Measurements from ENCODE around the gene PPP1CA.

The PPP1CA gene

GRCh38 chr11:67369275-67369674 lies 32.4 kb downstream of the PPP1CA start:
- DNase-seq (ENCODE audit: low read depth) = no peak

GRCh38 chr11:67368621-67369020 lies 33.0 kb downstream of the PPP1CA start:
- no peak for DNase-seq (ENCODE audit: low read depth)

- DNase-seq (ENCODE audit: low read depth) = no peak
These were observed 33.9 kb downstream of the PPP1CA start for GRCh38 chr11:67367761-67368227.

- DNase-seq (ENCODE audit: low read depth) = no peak
These were observed 34.5 kb downstream of the PPP1CA start for GRCh38 chr11:67366961-67367760.

- no peak for DNase-seq (ENCODE audit: low read depth)
These were observed 35.1 kb downstream of the PPP1CA start for GRCh38 chr11:67366546-67366945.

GRCh38 chr11:67365736-67366444 lies 35.8 kb downstream of the PPP1CA start:
- no peak for DNase-seq (ENCODE audit: low read depth)

- no peak for DNase-seq (ENCODE audit: low read depth)
These were observed 36.6 kb downstream of the PPP1CA start for GRCh38 chr11:67364783-67365722.

- DNase-seq (ENCODE audit: low read depth) = no peak
These were observed 37.5 kb downstream of the PPP1CA start for GRCh38 chr11:67364169-67364568.

- peak; percentile 66 for DNase-seq (ENCODE audit: low read depth)
These were observed 43.6 kb downstream of the PPP1CA start for GRCh38 chr11:67357831-67358670.

- peak; percentile 75 for DNase-seq (ENCODE audit: low read depth)
These were observed 44.6 kb downstream of the PPP1CA start for GRCh38 chr11:67356864-67357561.

GRCh38 chr11:67356387-67356863 lies 45.2 kb downstream of the PPP1CA start:
- no peak for DNase-seq (ENCODE audit: low read depth)

GRCh38 chr11:67355794-67356386 lies 45.8 kb downstream of the PPP1CA start:
- no peak for DNase-seq (ENCODE audit: low read depth)

- DNase-seq (ENCODE audit: low read depth) = no peak
These were observed 46.5 kb downstream of the PPP1CA start for GRCh38 chr11:67355023-67355793.

GRCh38 chr11:67354075-67355022 lies 47.3 kb downstream of the PPP1CA start:
- DNase-seq (ENCODE audit: low read depth) = peak; percentile 91

- peak; percentile 97 for DNase-seq (ENCODE audit: low read depth)
These were observed 48.2 kb downstream of the PPP1CA start, which contains the start of gene POLD4 for GRCh38 chr11:67353317-67354074. TSS of gene POLD4 (minus strand) at chr11:67353546. CDS start at chr11:67353399, 147 bp downstream.

- DNase-seq (ENCODE audit: low read depth) = no peak
These were observed 48.9 kb downstream of the PPP1CA start for GRCh38 chr11:67352546-67353316.

All from iris pigment epithelial cell (primary cell).